GM23248 (cell line): ENCODE results near the gene PPHLN1. TPM values are rescaled to one million over a fixed set of nuclear protein-coding genes. Genes with fewer than 3 reads are reported as not detected.

Source experiments
- DNase-seq: peaks from one replicate; pipeline ENCODE4 v3.0.0-alpha.2; 2015
- H2AFZ ChIP-seq: fragments of 200-600 bp; sonication (generic); 2 replicates; pipeline ENCODE4 v1.6.1; 2016; ENCODE audit warnings: antibody characterized with exemption
- H3F3A ChIP-seq: fragments of 200-600 bp; sonication (generic); 2 replicates; pipeline ENCODE4 v1.6.1; 2016; ENCODE audit warnings: mild to moderate bottlenecking, antibody characterized with exemption, mixed run types; ENCODE audit not compliant: insufficient read depth
- H3K27ac ChIP-seq: fragments of 200-600 bp; sonication (generic); 2 replicates; pipeline ENCODE4 v1.5.1; 2016; ENCODE audit warnings: mild to moderate bottlenecking
- H3K27me3 ChIP-seq: fragments of 200-600 bp; sonication (generic); replicated peaks from 2 replicates; pipeline ENCODE4 v1.6.1; 2016; ENCODE audit warnings: mild to moderate bottlenecking; ENCODE audit not compliant: insufficient read depth
- H3K36me3 ChIP-seq: fragments of 200-600 bp; sonication (generic); 2 replicates; pipeline ENCODE4 v1.6.1; 2016; ENCODE audit warnings: low read depth, mild to moderate bottlenecking
- H3K4me1 ChIP-seq: fragments of 200-600 bp; sonication (generic); 2 replicates; pipeline ENCODE4 v1.6.1; 2016; ENCODE audit warnings: mild to moderate bottlenecking; ENCODE audit not compliant: insufficient read depth
- H3K4me2 ChIP-seq: fragments of 200-600 bp; sonication (generic); one replicate; pipeline ENCODE4 v1.6.1; 2016; ENCODE audit warnings: mild to moderate bottlenecking; ENCODE audit not compliant: unreplicated experiment
- H3K4me3 ChIP-seq: fragments of 200-600 bp; sonication (generic); 2 replicates; pipeline ENCODE4 v1.5.1; 2016; ENCODE audit warnings: mild to moderate bottlenecking
- H3K79me2 ChIP-seq: fragments of 200-600 bp; sonication (generic); 2 replicates; pipeline ENCODE4 v1.6.1; 2016; ENCODE audit warnings: mild to moderate bottlenecking; ENCODE audit not compliant: insufficient read depth
- H3K9ac ChIP-seq: fragments of 200-600 bp; sonication (generic); 2 replicates; pipeline ENCODE4 v1.6.1; 2016; ENCODE audit warnings: mild to moderate bottlenecking
- H3K9me2 ChIP-seq: fragments of 200-600 bp; sonication (generic); 2 replicates; pipeline ENCODE4 v1.6.1; 2016; ENCODE audit warnings: mixed run types, mild to moderate bottlenecking, moderate library complexity; ENCODE audit not compliant: insufficient read depth
- H3K9me3 ChIP-seq: fragments of 200-600 bp; sonication (generic); one replicate; pipeline ENCODE4 v1.6.1; 2017; ENCODE audit warnings: low read depth
- H4K20me1 ChIP-seq: fragments of 200-600 bp; sonication (generic); 2 replicates; pipeline ENCODE4 v1.6.0; 2016; ENCODE audit not compliant: insufficient read depth
- EZH2 ChIP-seq: fragments of 200-600 bp; sonication (generic); IDR thresholded peaks from 2 replicates; pipeline ENCODE4 v1.6.1; 2018; ENCODE audit warnings: antibody characterized with exemption, mild to moderate bottlenecking; ENCODE audit not compliant: insufficient read depth, poor library complexity, severe bottlenecking
- EZH2phosphoT487 ChIP-seq: fragments of 200-600 bp; sonication (generic); IDR thresholded peaks from 2 replicates; pipeline ENCODE4 v1.6.1; 2018; ENCODE audit warnings: antibody characterized with exemption, moderate library complexity, mild to moderate bottlenecking, low read depth; ENCODE audit not compliant: insufficient read depth
- WGBS, 2 experiments: methylation state at CpG; one replicate each; pipeline ENCODE4 v1.1.6; 2015 to 2017; ENCODE audit warnings: low lambda C conversion rate in 2 of 2, low coverage in 1 of 2; ENCODE audit errors: missing lambda C conversion rate in 2 of 2; 5-methylcytosine and 5-hydroxymethylcytosine counted together
- in situ Hi-C: fragments of 300-500 bp; cut with MboI; formaldehyde crosslinking; loops from 2 replicates; pipeline ENCODE4 v1.15.0; 2020
- microRNA-seq: library from miRNA; unstranded; fragments of <30 nt; microRNA quantifications from one replicate; pipeline ENCODE4, GENCODE V29; 2016; ENCODE audit warnings: borderline number of aligned reads
- polyA plus RNA-seq: library from polyadenylated mRNA; unstranded; fragments of >200 nt; fragmentation: Nextera tagmentation; extraction: Ambion mirVana; gene quantifications from 2 replicates; pipeline ENCODE4 v1.2.1, GENCODE V29; 2016
- small RNA-seq: library from RNA; depleted of rRNA; stranded (forward); fragments of <200 nt; gene quantifications from one replicate; pipeline ENCODE3, GENCODE V24; 2014; ENCODE audit warnings: low read depth, low replicate concordance
- total RNA-seq: library from RNA; depleted of rRNA; stranded (reverse); fragments of >200 nt; shearing (Covaris generic); gene quantifications from 2 replicates; pipeline ENCODE4 v1.2.3, GENCODE V29; 2014; rRNA removed

Gene PPHLN1
- total and polyA plus RNA-seq, 2 experiments from 2014 or later: 55.3 to 72.0 TPM

GRCh38 chr12:42485823-42486222 lies 159.9 kb downstream of the PPHLN1 start:
- Histone ChIP-seq H3F3A (peaks cover 30% of the 10 kb centered on the region), H3K79me2 (peaks cover 71% of the 10 kb centered on the region), H3K4me3 (no peak overlapping the region), H3K36me3 (no peaks in the 10 kb centered on the region), H4K20me1 (no peaks in the 10 kb centered on the region), H3K9ac (no peak overlapping the region), H3K27ac (no peak overlapping the region), H3K4me2 (no peak overlapping the region), H3K27me3 (no peaks in the 10 kb centered on the region), H3K4me1 (peaks cover 19% of the 10 kb centered on the region), H3K9me3 (no peaks in the 10 kb centered on the region), H3K9me2 (no peaks in the 10 kb centered on the region), H2AFZ (no peak overlapping the region)
- DNase-seq: no peak
- WGBS, 2 experiments: 92 to 94% methylated on average over 3 of the region's 3 CpGs
- in situ Hi-C loops: loop anchor here (10.0 kb wide), 1 partner anchor 79 kb away; no protein-coding TSS in a partner anchor
- TF ChIP-seq EZH2phosphoT487 (no peak), EZH2 (no peak)

- H3K4me3 ChIP-seq: no peak overlapping the region
- H4K20me1 ChIP-seq: no peaks in the 10 kb centered on the region
- in situ Hi-C loops: loop anchor here (10.0 kb wide), 1 partner anchor 78 kb away; no protein-coding TSS in a partner anchor
- peaks cover 29% of the 10 kb centered on the region for H3F3A ChIP-seq
- no peaks in the 10 kb centered on the region for H3K36me3 ChIP-seq
- H3K9ac ChIP-seq: no peak overlapping the region
- WGBS, 2 experiments: 59 to 72% methylated on average over 2 of the region's 2 CpGs
- peaks cover 70% of the 10 kb centered on the region for H3K79me2 ChIP-seq
- TF ChIP-seq EZH2phosphoT487 (no peak), EZH2 (no peak)
- no peak overlapping the region for H3K4me2 ChIP-seq
- peaks cover 13% of the 10 kb centered on the region for H3K4me1 ChIP-seq
- no peak overlapping the region for H2AFZ ChIP-seq
- no peaks in the 10 kb centered on the region for H3K9me2 ChIP-seq
- no peak overlapping the region for H3K27ac ChIP-seq
- no peak for DNase-seq
- H3K27me3 ChIP-seq: no peaks in the 10 kb centered on the region
- H3K9me3 ChIP-seq: no peaks in the 10 kb centered on the region
Observed at GRCh38 chr12:42486407-42486806, 160.4 kb downstream of the PPHLN1 start.

GRCh38 chr12:42490261-42490842 lies 164.4 kb downstream of the PPHLN1 start:
- Histone ChIP-seq H4K20me1 (no peaks in the 10 kb centered on the region), H3K79me2 (peaks cover 84% of the 10 kb centered on the region), H3K9me2 (no peaks in the 10 kb centered on the region), H3K9me3 (no peaks in the 10 kb centered on the region), H3K27ac (no peak overlapping the region), H3K4me2 (no peak overlapping the region), H3F3A (0 out of 2 replicates have a peak, but pooled peaks cover 10% of the 10 kb centered on the region), H3K9ac (no peak overlapping the region), H3K36me3 (no peaks in the 10 kb centered on the region), H3K4me3 (no peak overlapping the region), H3K4me1 (no peaks in the 10 kb centered on the region), H3K27me3 (no peaks in the 10 kb centered on the region), H2AFZ (no peak overlapping the region)
- in situ Hi-C loops: no loop called here
- no peak for TF ChIP-seq EZH2
- no peak for TF ChIP-seq EZH2phosphoT487
- DNase-seq: no peak
- WGBS, 2 experiments: 76 to 79% methylated on average over 5 of the region's 5 CpGs

Small RNA genes within 50 kb of the gene (microRNA-seq; reads per million reads assigned to microRNA genes)
- not detected for gene MIR7851

Small RNA genes within 50 kb of the gene (small RNA-seq; reads per million reads assigned to genes)
- not detected for gene MIR7851
- not detected for gene RF00019
- gene RF00090: not detected
- not detected for gene RNU6-249P

Other genes starting within 250 kb of the PPHLN1 start
- gene GXYLT1, start 181.3 kb upstream of the PPHLN1 start, total RNA-seq: 14.6 and 16.6 TPM in 2 replicates
- gene GXYLT1, start 181.3 kb upstream of the PPHLN1 start, polyA plus RNA-seq: 13.7 and 14.8 TPM in 2 replicates
- 17.0 and 28.1 TPM in 2 replicates for gene YAF2, start 87.9 kb upstream of the PPHLN1 start, total RNA-seq
- 21.0 and 26.5 TPM in 2 replicates for gene YAF2, start 87.9 kb upstream of the PPHLN1 start, polyA plus RNA-seq
- 20.6 and 26.8 TPM in 2 replicates for gene ZCRB1, start 73 bp upstream of the PPHLN1 start, total RNA-seq
- 128 and 134 TPM in 2 replicates for gene ZCRB1, start 73 bp upstream of the PPHLN1 start, polyA plus RNA-seq